WI38 (cell line): ENCODE data around the gene IMMP2L.

Source experiments
- H3K4me3 ChIP-seq: 2 replicates; pipeline ENCODE4 v1.5.1; 2011; ENCODE audit warnings: low read depth, mild to moderate bottlenecking, control low read depth, low read length
- TF ChIP-seq, protein P1 (sequence below): IDR thresholded peaks from 2 replicates; pipeline ENCODE4 v1.5.1; 2012; ENCODE audit warnings: low read depth, mild to moderate bottlenecking, control low read depth, low read length

Gene IMMP2L

GRCh38 chr7:111228437-111228836, 333.9 kb downstream of the IMMP2L start:
- H3K4me3 ChIP-seq: no peak overlapping the region
- TF ChIP-seq, protein P1, sequence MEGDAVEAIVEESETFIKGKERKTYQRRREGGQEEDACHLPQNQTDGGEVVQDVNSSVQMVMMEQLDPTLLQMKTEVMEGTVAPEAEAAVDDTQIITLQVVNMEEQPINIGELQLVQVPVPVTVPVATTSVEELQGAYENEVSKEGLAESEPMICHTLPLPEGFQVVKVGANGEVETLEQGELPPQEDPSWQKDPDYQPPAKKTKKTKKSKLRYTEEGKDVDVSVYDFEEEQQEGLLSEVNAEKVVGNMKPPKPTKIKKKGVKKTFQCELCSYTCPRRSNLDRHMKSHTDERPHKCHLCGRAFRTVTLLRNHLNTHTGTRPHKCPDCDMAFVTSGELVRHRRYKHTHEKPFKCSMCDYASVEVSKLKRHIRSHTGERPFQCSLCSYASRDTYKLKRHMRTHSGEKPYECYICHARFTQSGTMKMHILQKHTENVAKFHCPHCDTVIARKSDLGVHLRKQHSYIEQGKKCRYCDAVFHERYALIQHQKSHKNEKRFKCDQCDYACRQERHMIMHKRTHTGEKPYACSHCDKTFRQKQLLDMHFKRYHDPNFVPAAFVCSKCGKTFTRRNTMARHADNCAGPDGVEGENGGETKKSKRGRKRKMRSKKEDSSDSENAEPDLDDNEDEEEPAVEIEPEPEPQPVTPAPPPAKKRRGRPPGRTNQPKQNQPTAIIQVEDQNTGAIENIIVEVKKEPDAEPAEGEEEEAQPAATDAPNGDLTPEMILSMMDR: no peak

- TF ChIP-seq, protein P1: no peak
These were observed 335.5 kb downstream of the IMMP2L start for GRCh38 chr7:111226800-111227199.

DNA sequence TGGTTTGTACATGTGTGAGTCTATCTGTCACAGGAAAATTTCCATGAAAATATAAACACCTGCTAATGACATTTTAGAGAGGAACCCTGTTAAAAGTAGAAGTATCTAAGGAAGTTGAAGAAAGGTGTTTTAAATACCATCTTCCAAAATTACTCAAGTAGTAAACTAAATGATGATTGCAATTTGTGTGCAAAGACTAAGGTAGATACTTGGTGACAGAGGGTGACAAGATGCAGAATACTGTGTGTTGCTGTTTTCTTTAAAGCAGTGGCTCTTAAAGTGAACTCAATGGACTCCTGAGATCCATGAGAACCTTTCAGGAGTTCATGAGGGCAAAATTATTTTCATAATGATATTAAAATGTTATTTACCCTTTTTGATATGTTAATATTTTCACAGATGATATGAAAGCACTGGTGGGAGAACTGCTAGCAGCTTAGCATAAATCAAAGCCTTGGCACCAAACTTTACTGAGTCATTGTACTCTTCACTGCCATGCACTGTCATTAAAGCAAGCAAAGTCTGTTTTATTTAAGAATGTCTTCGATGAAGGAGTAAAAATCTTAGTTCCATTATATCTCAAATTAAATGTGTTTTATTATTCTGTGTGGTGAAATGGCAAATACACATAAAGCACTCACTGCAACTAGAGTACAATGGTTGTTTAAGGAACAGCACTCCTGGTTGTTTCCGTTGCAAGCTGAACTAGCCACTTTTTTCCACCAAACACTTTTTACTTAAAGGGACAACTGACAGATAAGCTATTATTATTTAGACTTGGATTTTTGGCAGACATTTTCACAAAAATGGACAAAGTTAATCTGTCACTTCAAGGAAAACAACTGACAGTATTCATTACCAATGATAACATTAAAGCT, 337.7 kb downstream of the IMMP2L start:
- H3K4me3 ChIP-seq: no peak overlapping the region
- TF ChIP-seq, protein P1: no peak

More at GRCh38 chr7:111226800-111227199, 335.5 kb downstream of the IMMP2L start:
- no peak overlapping the region for H3K4me3 ChIP-seq

DNA sequence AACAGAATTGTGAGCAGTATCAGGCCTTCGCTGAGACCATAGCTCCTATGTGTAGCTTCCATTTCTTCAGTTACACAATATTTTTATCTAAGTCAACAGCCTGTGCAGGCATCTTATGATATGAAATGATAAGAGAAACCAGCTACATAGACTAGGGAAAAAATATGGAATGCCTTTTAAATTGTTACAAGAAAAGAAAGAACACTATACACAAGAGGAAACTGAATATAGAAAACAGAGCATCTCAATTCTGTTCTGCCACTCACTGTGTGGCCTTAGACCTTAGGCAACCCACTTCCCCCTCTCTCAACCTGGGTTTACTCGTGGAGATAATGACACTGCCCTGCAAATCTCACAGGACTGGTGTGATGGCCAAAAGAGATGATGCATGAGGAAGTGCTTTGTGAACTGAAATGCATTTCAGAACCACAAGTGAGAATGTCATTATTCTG, 338.5 kb downstream of the IMMP2L start:
- TF ChIP-seq, protein P1: no peak
- no peak overlapping the region for H3K4me3 ChIP-seq

- TF ChIP-seq, protein P1: no peak
These were observed 346.7 kb downstream of the IMMP2L start for GRCh38 chr7:111215550-111215949.

GRCh38 chr7:111212857-111213523, 349.3 kb downstream of the IMMP2L start:
- TF ChIP-seq, protein P1: no peak

More at GRCh38 chr7:111215550-111215949, 346.7 kb downstream of the IMMP2L start:
- H3K4me3 ChIP-seq: no peak overlapping the region

GRCh38 chr7:111210996-111211395, 351.3 kb downstream of the IMMP2L start:
- H3K4me3 ChIP-seq: no peak overlapping the region
- TF ChIP-seq, protein P1: no peak

More at GRCh38 chr7:111212857-111213523, 349.3 kb downstream of the IMMP2L start:
- no peak overlapping the region for H3K4me3 ChIP-seq
